SU-DHL-6 (cell line): ENCODE measurements around the gene DPP3.
A peak's percentile ranks its signal among the peaks of the same experiment; 100 is the strongest.
"Not testable (repeated sequence)": the region's sequence is repeated elsewhere in the genome, so short reads cannot be mapped to it uniquely, and the experiment has no call there.

Experiments used
- H2AFZ ChIP-seq: fragments of 200-600 bp; sonication (generic); 2 replicates; pipeline ENCODE4 v1.6.1; 2014; ENCODE audit warnings: low read depth, mild to moderate bottlenecking, moderate library complexity, mixed read lengths, antibody characterized with exemption, low read length; ENCODE audit not compliant: severe bottlenecking
- H3F3A ChIP-seq: fragments of 200-600 bp; shearing (Covaris generic); 2 replicates; pipeline ENCODE4 v1.6.0; 2016; ENCODE audit warnings: antibody characterized with exemption, mild to moderate bottlenecking; ENCODE audit not compliant: insufficient read depth
- H3K27ac ChIP-seq: fragments of 200-600 bp; sonication (generic); 2 replicates; pipeline ENCODE4 v1.5.1; 2016; ENCODE audit warnings: low read depth, mild to moderate bottlenecking, low read length, moderate library complexity, mixed read lengths
- H3K27me3 ChIP-seq: fragments of 200-600 bp; sonication (generic), shearing (Covaris generic); 2 replicates; pipeline ENCODE4 v1.6.0; 2014; ENCODE audit warnings: mild to moderate bottlenecking, low read length
- H3K36me3 ChIP-seq: fragments of 200-600 bp; sonication (generic); 2 replicates; pipeline ENCODE4 v1.6.1; 2014; ENCODE audit warnings: mild to moderate bottlenecking, low read length, mixed read lengths
- H3K4me2 ChIP-seq: fragments of 300-600, 200-600 bp; shearing (Covaris generic), sonication (generic); 2 replicates; pipeline ENCODE4 v1.6.0; 2014; ENCODE audit warnings: low read length, low read depth, mild to moderate bottlenecking; ENCODE audit not compliant: poor library complexity, severe bottlenecking
- H3K4me3 ChIP-seq: fragments of 200-600 bp; sonication (generic); 2 replicates; pipeline ENCODE4 v1.5.1; 2014; ENCODE audit warnings: antibody characterized with exemption, low read length, mild to moderate bottlenecking, mixed read lengths; ENCODE audit not compliant: insufficient read depth, poor library complexity, severe bottlenecking
- H3K79me2 ChIP-seq: fragments of 200-600 bp; sonication (generic); 2 replicates; pipeline ENCODE4 v1.6.1; 2014; ENCODE audit warnings: mild to moderate bottlenecking, low read length, moderate library complexity; ENCODE audit not compliant: insufficient read depth
- H3K9ac ChIP-seq: fragments of 200-600 bp; sonication (generic); 2 replicates; pipeline ENCODE4 v1.7.0; 2014; ENCODE audit warnings: mild to moderate bottlenecking, low read length
- H3K9me2 ChIP-seq: fragments of 200-600 bp; sonication (generic); replicated peaks from 2 replicates; pipeline ENCODE4 v1.6.1; 2014; ENCODE audit warnings: low read length; ENCODE audit not compliant: insufficient read depth
- H3K9me3 ChIP-seq: fragments of 200-600 bp; sonication (generic); 2 replicates; pipeline ENCODE4 v1.6.1; 2014; ENCODE audit warnings: low read length, mixed read lengths; ENCODE audit not compliant: insufficient read depth
- H4K20me1 ChIP-seq: fragments of 200-600 bp; sonication (generic); 2 replicates; pipeline ENCODE4 v1.6.1; 2014; ENCODE audit warnings: low read depth, mild to moderate bottlenecking, antibody characterized with exemption, low read length, moderate library complexity, mixed read lengths
- CTCF ChIP-seq: fragments of 200-600 bp; sonication (generic); IDR thresholded peaks from one replicate; pipeline ENCODE4 v1.5.1; 2017; ENCODE audit warnings: antibody characterized with exemption, mild to moderate bottlenecking, low read length, moderate library complexity; ENCODE audit not compliant: insufficient read depth, poor library complexity, severe bottlenecking
- EZH2phosphoT487 ChIP-seq: fragments of 200-600 bp; sonication (generic), shearing (Covaris generic); conservative IDR thresholded peaks from 2 replicates; pipeline ENCODE4 v1.6.1; 2018; ENCODE audit warnings: mild to moderate bottlenecking, antibody characterized with exemption, low read length, moderate library complexity, mixed read lengths

The DPP3 gene

GRCh38 chr11:66543263-66544107, 63.3 kb downstream of the DPP3 start:
- H4K20me1 ChIP-seq: no peaks in the 10 kb centered on the region

GRCh38 chr11:66544952-66545351, 64.7 kb downstream of the DPP3 start:
- peak overlapping the region; percentile 77 for H2AFZ ChIP-seq
- H3K9ac ChIP-seq: peak overlapping the region; percentile 81
- not testable (repeated sequence) for H4K20me1 ChIP-seq, H3K9me2 ChIP-seq, H3K9me3 ChIP-seq, H3K36me3 ChIP-seq, H3K79me2 ChIP-seq, H3K27me3 ChIP-seq
- peaks cover 16% of the 10 kb centered on the region for H3F3A ChIP-seq
- H3K27ac ChIP-seq: peak overlapping the region; percentile 67
- H3K4me2 ChIP-seq: peak overlapping the region; percentile 96
- H3K4me3 ChIP-seq: peak overlapping the region; percentile 87

More at GRCh38 chr11:66543263-66544107, 63.3 kb downstream of the DPP3 start:
- Histone ChIP-seq H3K9me3 (no peaks in the 10 kb centered on the region), H3K9me2 (no peaks in the 10 kb centered on the region), H3K4me3 (no peak overlapping the region), H3K9ac (peak overlapping the region; percentile 34; the same call in 1 of the 2 replicates), H3F3A (peaks cover 16% of the 10 kb centered on the region), H3K36me3 (no peaks in the 10 kb centered on the region), H2AFZ (peak overlapping the region; percentile 58), H3K79me2 (no peaks in the 10 kb centered on the region), H3K27me3 (no peaks in the 10 kb centered on the region), H3K4me2 (peak overlapping the region; percentile 96), H3K27ac (peak overlapping the region; percentile 67)
- no peak for TF ChIP-seq EZH2phosphoT487
- peak; percentile 49 for TF ChIP-seq CTCF

- Histone ChIP-seq H2AFZ (peak within 1 kb of the TSS; percentile 77), H3K9ac (peak within 1 kb of the TSS; percentile 81), H4K20me1 (no peaks in the 10 kb centered on the region), H3K4me2 (peak within 1 kb of the TSS; percentile 96), H3K9me2 (no peaks in the 10 kb centered on the region), H3K79me2 (no peaks in the 10 kb centered on the region), H3K36me3 (no peaks in the 10 kb centered on the region), H3K4me3 (peak within 1 kb of the TSS; percentile 87), H3K9me3 (no peaks in the 10 kb centered on the region), H3F3A (peaks cover 16% of the 10 kb centered on the region), H3K27ac (peak within 1 kb of the TSS; percentile 67), H3K27me3 (no peaks in the 10 kb centered on the region)
- TF ChIP-seq CTCF: no peak
- no peak for TF ChIP-seq EZH2phosphoT487
Observed at GRCh38 chr11:66545701-66546367, 65.6 kb downstream of the DPP3 start, which contains the start of gene ZDHHC24. Gene ZDHHC24, minus strand, starts transcription at chr11:66546048. Its CDS starts 45 bp downstream, at chr11:66546003.
